ENCODE data around the gene CELSR3. TPM values are rescaled to one million over a fixed set of nuclear protein-coding genes. Genes with fewer than 3 reads are reported as not detected.

The CELSR3 gene
- total and polyA plus RNA-seq, 2 of the 4 experiments (the other 2 are of a cell fraction), result 0.18 to 0.63 TPM

- H3K27ac ChIP-seq (ENCODE audit: insufficient read depth, low read length), result peak overlapping the region; percentile 97
- 7% methylated on average over 8 of the region's 13 CpGs; no CpG with 5 or more reads in 1 of the 2 experiments for WGBS, 2 experiments (ENCODE audit: extremely low coverage in 2 of 2, insufficient read length in 1 of 2)
- intact Hi-C loops (cut with micrococcal nuclease), result loop anchor here (2.0 to 5.0 kb wide), 2 partner anchors 50 to 218 kb away; partner anchors contain the start of gene SLC26A6
These were observed 22.6 kb upstream of the CELSR3 start for GRCh38 chr3:48685293-48685602.

More at GRCh38 chr3:48685293-48685602, 22.6 kb upstream of the CELSR3 start:
- TF ChIP-seq FOS (IDR thresholded peaks at IDR 0.05; ENCODE audit: low read depth, low read length), result no peak
- TF ChIP-seq USF2 (IDR thresholded peaks at IDR 0.05; ENCODE audit: low read depth, low read length), result no peak
- TF ChIP-seq RAD21 (IDR thresholded peaks at IDR 0.05; ENCODE audit: low read length), result no peak
- no peak for TF ChIP-seq MXI1 (IDR thresholded peaks at IDR 0.05; ENCODE audit: borderline replicate concordance, low read depth, low read length)
- TF ChIP-seq CEBPB (IDR thresholded peaks at IDR 0.05; ENCODE audit: low read depth, low read length), result no peak
- no peak for TF ChIP-seq SMC3 (IDR thresholded peaks at IDR 0.05; ENCODE audit: low read depth, low read length)
- TF ChIP-seq MAFK (IDR thresholded peaks at IDR 0.05; ENCODE audit: low read depth, low read length), result no peak
- TF ChIP-seq RCOR1 (IDR thresholded peaks at IDR 0.05; ENCODE audit: insufficient replicate concordance, low read length), result no peak
- no peak for TF ChIP-seq CHD1 (IDR thresholded peaks at IDR 0.05; ENCODE audit: low read depth, low read length)
- no peak for TF ChIP-seq BHLHE40 (IDR thresholded peaks at IDR 0.05; ENCODE audit: low read depth, low read length)
- no peak for TF ChIP-seq POLR2A (IDR thresholded peaks at IDR 0.05; ENCODE audit: low read depth, low read length)
- in situ Hi-C loops (cut with MboI; ENCODE audit: low sequenced_read_pairs) (no loop called here), dilution Hi-C loops (cut with HindIII; ENCODE audit: low sequenced_read_pairs, unreplicated experiment) (no loop called here)
- ATAC-seq (ENCODE audit: low read depth) (no peak), DNase-seq (no peak)
- Histone ChIP-seq H4K20me1 (ENCODE audit: insufficient read depth, low read length) (peaks cover 44% of the 10 kb centered on the region), H3K4me2 (ENCODE audit: low read depth, low read length) (peak overlapping the region; percentile 84), H3K36me3 (ENCODE audit: control insufficient read depth, insufficient read depth, low read length) (peaks cover 51% of the 10 kb centered on the region), H3K9me3 (ENCODE audit: control insufficient read depth, insufficient read depth, low read length) (no peaks in the 10 kb centered on the region), H4K5ac (ENCODE audit: low read depth, low read length) (peak overlapping the region; percentile 67), H4K8ac (ENCODE audit: low read depth in 2 of 2, low read length in 2 of 2) (peak overlapping the region; percentile 65 to 91), H3K14ac (replicated peaks; ENCODE audit: low read depth, low read length) (peak overlapping the region; percentile 98), H3K4me3 (ENCODE audit: insufficient read depth, low read depth, low read length) (peak overlapping the region; percentile 99), H3K18ac (ENCODE audit: low read depth, low read length) (peak overlapping the region; percentile 26), H4K91ac (ENCODE audit: insufficient read depth, low read depth, low read length) (peak overlapping the region; percentile 93), H3K4me1 (ENCODE audit: control insufficient read depth, insufficient read depth, low read length) (peaks cover 47% of the 10 kb centered on the region), H3K4ac (ENCODE audit: low read depth, low read length) (peak overlapping the region; percentile 83), H2BK120ac (ENCODE audit: low read depth, low read length) (peak overlapping the region; percentile 62; the same call in 1 of the 2 replicates), H3K27me3 (ENCODE audit: control insufficient read depth, insufficient read depth, low read length) (no peaks in the 10 kb centered on the region), H3K9me1 (ENCODE audit: insufficient read depth, low read length) (peaks cover 48% of the 10 kb centered on the region), H2BK20ac (ENCODE audit: low read depth, low read length) (peak overlapping the region; percentile 41; the same call in 1 of the 2 replicates), H3K9ac (ENCODE audit: low read depth, low read length) (peak overlapping the region; percentile 99), H2AFZ (replicated peaks; ENCODE audit: low read length, poor library complexity) (peak overlapping the region; percentile 100), H2AK9ac (replicated peaks; ENCODE audit: low read depth, low read length, poor library complexity) (peak overlapping the region; percentile 99), H2AK5ac (ENCODE audit: low read depth, low read length) (peak overlapping the region; percentile 90), H2BK5ac (ENCODE audit: low read depth, low read length, poor library complexity, severe bottlenecking) (peak overlapping the region; percentile 98), H3K23ac (ENCODE audit: low read depth, low read length) (peak overlapping the region; percentile 95), H3K56ac (ENCODE audit: extremely low read depth, insufficient read depth, low read length) (peak overlapping the region; percentile 49; the same call in 1 of the 2 replicates), H3K79me1 (ENCODE audit: low read depth in 1 of 2, low read length in 2 of 2) (peaks cover 27 to 78% of the 10 kb centered on the region in 2 experiments), H2BK15ac (ENCODE audit: low read depth, low read length) (peak overlapping the region; percentile 53; the same call in 2 of the 3 replicates)
- CTCF ChIA-PET, result interaction anchor here (1.0 kb wide), 1 partner anchor 22 kb away, joined by 4 read pairs; no protein-coding TSS in a partner anchor
- POLR2A ChIA-PET (ENCODE audit: unreplicated experiment), result no interaction called here
- no TSS peak for BruUV-seq (replicated peaks)
